B cell (primary cell): ENCODE measurements around the gene DNPH1. TPM values are rescaled to one million over a fixed set of nuclear protein-coding genes. Genes with fewer than 3 reads are reported as not detected.

ENCODE experiments used
- ATAC-seq: fragments of 200-7000 bp; cut with Tn5 transposase; one replicate; pipeline ENCODE4 v1.10.0; 2021; ENCODE audit warnings: low read depth, mild to moderate bottlenecking, moderate number of reproducible peaks, moderate library complexity
- CTCF ChIA-PET: fragments of 350-600 bp; sonication (Branson Sonifier 250); formaldehyde crosslinking; loops from one replicate; lab custom pipeline; 2021; ENCODE audit warnings: antibody characterized with exemption, inconsistent platforms; lab: Charles Lee
- POLR2A ChIA-PET: fragments of 350-600 bp; sonication (Branson Sonifier 250); formaldehyde crosslinking; loops from one replicate; lab custom pipeline; 2021; ENCODE audit warnings: antibody characterized with exemption; lab: Charles Lee
- DNase-seq: peaks from one replicate; pipeline ENCODE4 v3.0.0; 2013
- H2AFZ ChIP-seq: 2 replicates; pipeline ENCODE4 v1.6.1; 2012; ENCODE audit warnings: mild to moderate bottlenecking, low read depth, low read length; ENCODE audit not compliant: insufficient read depth, poor library complexity, severe bottlenecking
- H3K27ac ChIP-seq, 2 donors: 1 replicate in 1 of 2; 2 replicates in 1 of 2; pipeline ENCODE4 v1.5.1; 2012 to 2013; ENCODE audit warnings: low read length in 2 of 2, mild to moderate bottlenecking in 2 of 2, moderate library complexity in 1 of 2
- H3K27me3 ChIP-seq, 4 experiments: fragments of 200-600 bp in 1 of 4; sonication (generic) in 1 of 4; replicated peaks in 1 of 4; 1 replicate in 2 of 4; 2 replicates in 2 of 4; pipeline versions ENCODE4 v1.6.1 to v1.7.0; 2013 to 2016; ENCODE audit warnings: low read length in 3 of 4, mild to moderate bottlenecking in 2 of 4, mixed read lengths in 1 of 4, moderate library complexity in 1 of 4; ENCODE audit not compliant: insufficient read depth in 4 of 4, control insufficient read depth in 3 of 4; ENCODE audit errors: control extremely low read depth in 1 of 4
- H3K36me3 ChIP-seq, 2 experiments: replicated peaks in 1 of 2; 1 replicate in 1 of 2; 2 replicates in 1 of 2; pipeline versions ENCODE4 v1.6.1 to v1.7.1; 2013; ENCODE audit warnings: low read length in 1 of 2; ENCODE audit not compliant: insufficient read depth in 2 of 2, control insufficient read depth in 1 of 2; ENCODE audit errors: control extremely low read depth in 1 of 2, extremely low read depth in 1 of 2
- H3K4me1 ChIP-seq, 2 donors: fragments of 200-600 bp in 1 of 2; sonication (generic) in 1 of 2; 1 replicate in 1 of 2; 2 replicates in 1 of 2; pipeline versions ENCODE4 v1.5.1 to v1.6.1; 2013 to 2017; ENCODE audit warnings: low read length in 2 of 2; ENCODE audit not compliant: control insufficient read depth in 2 of 2, insufficient read depth in 2 of 2
- H3K4me2 ChIP-seq: replicated peaks from 2 replicates; pipeline ENCODE3; 2012; ENCODE audit warnings: mild to moderate bottlenecking, low read depth, low read length; ENCODE audit not compliant: poor library complexity, severe bottlenecking
- H3K4me3 ChIP-seq, 5 experiments: fragments of 200-600 bp in 1 of 5; sonication (generic) in 1 of 5; 1 replicate in 3 of 5; 2 replicates in 2 of 5; pipeline versions ENCODE4 v1.5.1 to v1.7.0; 2011 to 2016; ENCODE audit warnings: low read length in 4 of 5, mild to moderate bottlenecking in 4 of 5, low read depth in 2 of 5, control low read depth in 1 of 5, moderate library complexity in 1 of 5; ENCODE audit not compliant: insufficient read depth in 1 of 5; ENCODE audit errors: control extremely low read depth in 1 of 5, extremely low read depth in 1 of 5
- H3K79me2 ChIP-seq: fragments of 200-600 bp; sonication (generic); one replicate; pipeline ENCODE4 v1.6.0; 2016; ENCODE audit warnings: low read length; ENCODE audit not compliant: control insufficient read depth, insufficient read depth
- H3K9ac ChIP-seq: fragments of 200-600 bp; sonication (generic); 2 replicates; pipeline ENCODE4 v1.6.1; 2017; ENCODE audit warnings: mild to moderate bottlenecking, low read length, moderate library complexity
- H3K9me3 ChIP-seq, 3 donors: one replicate each; pipeline versions ENCODE4 v1.6.1 to v1.7.1; 2013; ENCODE audit warnings: low read length in 2 of 3; ENCODE audit not compliant: control insufficient read depth in 2 of 3, insufficient read depth in 1 of 3; ENCODE audit errors: control extremely low read depth in 1 of 3
- H4K20me1 ChIP-seq: 2 replicates; pipeline ENCODE4 v1.6.0; 2012; ENCODE audit warnings: mild to moderate bottlenecking, low read length; ENCODE audit not compliant: insufficient read depth, control insufficient read depth, poor library complexity, severe bottlenecking
- H3K27ac Mint-ChIP-seq: one replicate; pipeline ENCODE4 v1.8.0; 2021; ENCODE audit warnings: mixed read lengths
- H3K27me3 Mint-ChIP-seq: one replicate; pipeline ENCODE4 v1.8.0; 2021; ENCODE audit warnings: mixed read lengths
- H3K4me1 Mint-ChIP-seq: one replicate; pipeline ENCODE4 v1.8.0; 2021; ENCODE audit warnings: mixed read lengths
- H3K4me3 Mint-ChIP-seq: one replicate; pipeline ENCODE4 v1.8.0; 2021; ENCODE audit warnings: mixed read lengths
- H3K9me3 Mint-ChIP-seq: one replicate; pipeline ENCODE4 v1.8.0; 2022; ENCODE audit warnings: mixed read lengths; ENCODE audit not compliant: insufficient read depth
- CTCF ChIP-seq: fragments of 200-600 bp; IDR thresholded peaks from one replicate; pipeline ENCODE4 v1.8.0; 2022; ENCODE audit warnings: antibody characterized with exemption, mild to moderate bottlenecking
- EZH2 ChIP-seq: IDR thresholded peaks from 2 replicates; pipeline ENCODE4 v1.6.1; 2012; ENCODE audit warnings: borderline replicate concordance, low read depth, mild to moderate bottlenecking, moderate library complexity, low read length; ENCODE audit not compliant: insufficient read depth, poor library complexity, severe bottlenecking
- WGBS: methylation state at CpG from one replicate; pipeline ENCODE4 v1.1.5; 2013; ENCODE audit warnings: missing lambda C conversion rate; ENCODE audit not compliant: insufficient coverage; 5-methylcytosine and 5-hydroxymethylcytosine counted together
- intact Hi-C: fragments of 100-400 bp; cut with micrococcal nuclease; formaldehyde crosslinking; loops from one replicate; pipeline ENCODE4 v1.10.0; 2022
- polyA plus RNA-seq: library from polyadenylated mRNA; depleted of rRNA; stranded (reverse); fragments of >200 nt; gene quantifications from 2 replicates; pipeline ENCODE4 v1.2.3, GENCODE V29; 2012
- total RNA-seq, 2 donors: library from RNA; stranded (reverse); fragments of 120-200 nt in 1 of 2; gene quantifications; 1 replicate in 1 of 2; 2 replicates in 1 of 2; pipeline versions ENCODE4 v1.2.3 to v1.2.4, GENCODE V29; 2013 to 2022

Gene DNPH1
- total and polyA plus RNA-seq, 2 donors (not counting 1 experiment from before 2014, with no cell fraction given), result 29.0 to 52.8 TPM

- no peaks in the 10 kb centered on the region for H3K27me3 Mint-ChIP-seq
- H3K9ac ChIP-seq, result no peak overlapping the region
- H2AFZ ChIP-seq, result no peak overlapping the region
- peak overlapping the region; percentile 50 for H3K27ac Mint-ChIP-seq
- H3K27me3 ChIP-seq, result no peaks in the 10 kb centered on the region
- peaks cover 47% of the 10 kb centered on the region for H3K79me2 ChIP-seq
- peaks cover 41% of the 10 kb centered on the region for H3K4me1 Mint-ChIP-seq
- H3K4me3 Mint-ChIP-seq, result no peak overlapping the region
- H3K9me3 ChIP-seq, result no peaks in the 10 kb centered on the region
- intact Hi-C loops, result no loop called here
- H3K4me1 ChIP-seq, result peaks cover 30 to 40% of the 10 kb centered on the region in 2 donors
- no peak overlapping the region for H3K4me3 ChIP-seq
- DNase-seq (no peak), ATAC-seq (no peak)
- peaks cover 0 to 40% of the 10 kb centered on the region in 2 experiments for H3K36me3 ChIP-seq
- CTCF ChIA-PET, result interaction anchor here (1.2 kb wide), 1 partner anchor 317 kb away, joined by 3 read pairs; no protein-coding TSS in a partner anchor
- peak overlapping the region; percentile 8 to 90 for H3K27ac ChIP-seq
- no peak overlapping the region for H3K4me2 ChIP-seq
- WGBS, result 94% methylated on average over 9 of the region's 11 CpGs
- H3K9me3 Mint-ChIP-seq, result no peaks in the 10 kb centered on the region
- H4K20me1 ChIP-seq, result peaks cover 33% of the 10 kb centered on the region
- POLR2A ChIA-PET, result no interaction called here
- TF ChIP-seq CTCF (no peak), EZH2 (no peak)
These were observed 53.4 kb downstream of the DNPH1 start for GRCh38 chr6:43175676-43176422.

Other genes starting within 250 kb of the DNPH1 start
- gene PPP2R5D, start 244.9 kb downstream of the DNPH1 start, total RNA-seq, result 23.6 and 26.3 TPM in 2 replicates
- gene PPP2R5D, start 244.9 kb downstream of the DNPH1 start, polyA plus RNA-seq, result 21.4 and 23.2 TPM in 2 replicates
- 32.5 and 35.7 TPM in 2 replicates for gene MEA1, start 215.5 kb downstream of the DNPH1 start, total RNA-seq
- 25.6 and 36.7 TPM in 2 replicates for gene MEA1, start 215.5 kb downstream of the DNPH1 start, polyA plus RNA-seq
- 50.7 and 52.2 TPM in 2 replicates for gene KLHDC3, start 215.2 kb downstream of the DNPH1 start, total RNA-seq
- gene KLHDC3, start 215.2 kb downstream of the DNPH1 start, polyA plus RNA-seq, result 35.4 and 47.4 TPM in 2 replicates
- 43.5 and 46.2 TPM in 2 replicates for gene RRP36, start 207.9 kb downstream of the DNPH1 start, total RNA-seq
- gene RRP36, start 207.9 kb downstream of the DNPH1 start, polyA plus RNA-seq, result 18.5 and 22.8 TPM in 2 replicates
- gene CUL7, start 175.6 kb downstream of the DNPH1 start, total RNA-seq, result 21.4 and 22.7 TPM in 2 replicates
- 17.4 and 20.2 TPM in 2 replicates for gene CUL7, start 175.6 kb downstream of the DNPH1 start, polyA plus RNA-seq
- 43.8 and 45.6 TPM in 2 replicates for gene MRPL2, start 170.0 kb downstream of the DNPH1 start, total RNA-seq
- 42.7 and 52.8 TPM in 2 replicates for gene MRPL2, start 170.0 kb downstream of the DNPH1 start, polyA plus RNA-seq
- 52.7 and 61.9 TPM in 2 replicates for gene KLC4, start 169.8 kb downstream of the DNPH1 start, total RNA-seq
- gene KLC4, start 169.8 kb downstream of the DNPH1 start, polyA plus RNA-seq, result 30.6 and 33.0 TPM in 2 replicates
- not detected in 2 replicates for gene PTK7, start 153.2 kb downstream of the DNPH1 start, total RNA-seq
- 0.29 TPM in 1 of 2 replicates, not detected in the other for gene PTK7, start 153.2 kb downstream of the DNPH1 start, polyA plus RNA-seq
- 22.7 and 23.1 TPM in 2 replicates for gene SRF, start 58.2 kb downstream of the DNPH1 start, total RNA-seq
- 21.7 and 24.8 TPM in 2 replicates for gene SRF, start 58.2 kb downstream of the DNPH1 start, polyA plus RNA-seq
- 110 and 115 TPM in 2 replicates for gene CUL9, start 47.3 kb downstream of the DNPH1 start, total RNA-seq
- gene CUL9, start 47.3 kb downstream of the DNPH1 start, polyA plus RNA-seq, result 98.0 and 129 TPM in 2 replicates
- gene TTBK1, start 14.0 kb upstream of the DNPH1 start, total RNA-seq, result 0.07 TPM in 2 replicates
- not detected in 2 replicates for gene TTBK1, start 14.0 kb upstream of the DNPH1 start, polyA plus RNA-seq
- gene SLC22A7, start 68.8 kb upstream of the DNPH1 start, total RNA-seq, result not detected in 2 replicates
- gene SLC22A7, start 68.8 kb upstream of the DNPH1 start, polyA plus RNA-seq, result not detected in 2 replicates
- 25.8 and 27.9 TPM in 2 replicates for gene CRIP3, start 79.3 kb upstream of the DNPH1 start, total RNA-seq
- 64.0 and 64.6 TPM in 2 replicates for gene CRIP3, start 79.3 kb upstream of the DNPH1 start, polyA plus RNA-seq
- 79.7 and 80.9 TPM in 2 replicates for gene ZNF318, start 140.2 kb upstream of the DNPH1 start, total RNA-seq
- gene ZNF318, start 140.2 kb upstream of the DNPH1 start, polyA plus RNA-seq, result 91.8 and 113 TPM in 2 replicates
- 71.5 and 84.2 TPM in 2 replicates for gene ABCC10, start 198.1 kb upstream of the DNPH1 start, total RNA-seq
- gene ABCC10, start 198.1 kb upstream of the DNPH1 start, polyA plus RNA-seq, result 31.4 and 39.5 TPM in 2 replicates
- gene DLK2, start 226.1 kb upstream of the DNPH1 start, total RNA-seq, result 0.58 TPM in 1 of 2 replicates, not detected in the other
- gene DLK2, start 226.1 kb upstream of the DNPH1 start, polyA plus RNA-seq, result 0.20 and 0.34 TPM in 2 replicates
- 57.1 and 59.1 TPM in 2 replicates for gene TJAP1, start 248.1 kb upstream of the DNPH1 start, total RNA-seq
- gene TJAP1, start 248.1 kb upstream of the DNPH1 start, polyA plus RNA-seq, result 70.7 and 79.3 TPM in 2 replicates